ENCODE results near the gene OSTN. TPM values are rescaled to one million over a fixed set of nuclear protein-coding genes. Genes with fewer than 3 reads are reported as not detected.

OSTN gene
- total and polyA plus RNA-seq, 9 of the 15 experiments (the other 6 are each of a cell fraction or from before 2014, with no cell fraction given): not detected

DNA sequence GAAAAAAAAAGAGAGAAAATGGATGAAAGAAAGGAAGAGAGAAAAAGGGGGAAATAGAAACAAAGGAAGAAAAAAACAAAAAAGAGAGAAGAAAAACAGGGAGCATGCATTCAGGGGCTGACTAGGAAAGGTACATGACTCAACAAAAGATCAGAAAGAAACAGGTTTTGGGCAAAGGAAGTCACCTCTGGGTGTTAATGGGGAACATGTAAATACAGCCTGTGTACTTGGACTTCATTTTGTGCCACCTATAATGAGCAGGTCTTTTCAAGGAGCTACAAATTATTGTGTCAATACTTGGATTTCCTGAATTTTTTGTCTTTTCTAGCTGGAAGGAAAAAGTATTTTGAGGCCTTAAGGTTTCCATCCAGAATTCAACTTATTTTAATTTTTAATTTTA, 76.7 kb downstream of the OSTN start:
- H2AFZ ChIP-seq (ENCODE audit: low read depth, low read length): no peak overlapping the region
- H3K27ac ChIP-seq (ENCODE audit: extremely low read depth, low read depth, low read length): no peak overlapping the region
- BruUV-seq (replicated peaks): no TSS peak
- H3K4me2 ChIP-seq (ENCODE audit: insufficient read depth, low read length): no peak overlapping the region
- no peak for TF ChIP-seq ZKSCAN8 (CRISPR knock-in tag; IDR thresholded peaks at IDR 0.05)
- TF ChIP-seq ZNF77 (CRISPR knock-in tag; IDR thresholded peaks at IDR 0.05): no peak
- TF ChIP-seq HSF4 (CRISPR knock-in tag; IDR thresholded peaks at IDR 0.05; ENCODE audit: borderline replicate concordance): no peak
- no peak for TF ChIP-seq RHOXF2B (CRISPR knock-in tag; conservative IDR thresholded peaks at IDR 0.05)
- no peak for TF ChIP-seq ILF3 (IDR thresholded peaks at IDR 0.05; ENCODE audit: borderline replicate concordance)
- TF ChIP-seq, protein P1, sequence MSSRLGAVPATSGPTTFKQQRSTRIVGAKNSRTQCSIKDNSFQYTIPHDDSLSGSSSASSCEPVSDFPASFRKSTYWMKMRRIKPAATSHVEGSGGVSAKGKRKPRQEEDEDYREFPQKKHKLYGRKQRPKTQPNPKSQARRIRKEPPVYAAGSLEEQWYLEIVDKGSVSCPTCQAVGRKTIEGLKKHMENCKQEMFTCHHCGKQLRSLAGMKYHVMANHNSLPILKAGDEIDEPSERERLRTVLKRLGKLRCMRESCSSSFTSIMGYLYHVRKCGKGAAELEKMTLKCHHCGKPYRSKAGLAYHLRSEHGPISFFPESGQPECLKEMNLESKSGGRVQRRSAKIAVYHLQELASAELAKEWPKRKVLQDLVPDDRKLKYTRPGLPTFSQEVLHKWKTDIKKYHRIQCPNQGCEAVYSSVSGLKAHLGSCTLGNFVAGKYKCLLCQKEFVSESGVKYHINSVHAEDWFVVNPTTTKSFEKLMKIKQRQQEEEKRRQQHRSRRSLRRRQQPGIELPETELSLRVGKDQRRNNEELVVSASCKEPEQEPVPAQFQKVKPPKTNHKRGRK (tag; IDR thresholded peaks at IDR 0.05): peak; percentile 69; the same call in 1 of the 2 replicates
- TF ChIP-seq ARHGAP35 (IDR thresholded peaks at IDR 0.05; ENCODE audit: partially characterized antibody): no peak
- ATAC-seq: no peak
- H3K36me3 ChIP-seq (ENCODE audit: control insufficient read depth, insufficient read depth, low read length): no peaks in the 10 kb centered on the region
- no peaks in the 10 kb centered on the region for H3K9me3 ChIP-seq (replicated peaks; ENCODE audit: control insufficient read depth, insufficient read depth, low read depth, low read length)
- POLR2A ChIA-PET: interaction anchor here (0.6 kb wide), 1 partner anchor 15 kb away, joined by 3 read pairs; no protein-coding TSS in a partner anchor
- DNase-seq (ENCODE audit: extremely low read depth in 1 of 4, low spot score in 3 of 4): no peak
- intact Hi-C loops (cut with micrococcal nuclease) (no loop called here), in situ Hi-C loops (cut with MboI) (no loop called here)
- H3K9ac ChIP-seq (ENCODE audit: insufficient read depth in 1 of 2, low read depth in 2 of 2, low read length in 2 of 2): no peak overlapping the region
- no peak for FAIRE-seq
- CTCF ChIA-PET (ENCODE audit: low intra/inter-chr PET ratio): no interaction called here
- no peaks in the 10 kb centered on the region for H3K79me2 ChIP-seq (ENCODE audit: control insufficient read depth, insufficient read depth, low read length)
- H3K4me3 ChIP-seq: no peak overlapping the region
- H3K27me3 ChIP-seq (ENCODE audit: control insufficient read depth in 2 of 2, insufficient read depth in 2 of 2, low read length in 2 of 2): peaks cover 0 to 2% of the 10 kb centered on the region in 2 experiments; a peak in 1 of 5 replicates
- H3K4me1 ChIP-seq (replicated peaks in 1 of 2; ENCODE audit: control insufficient read depth in 2 of 2, insufficient read depth in 2 of 2, low read length in 2 of 2): no peaks in the 10 kb centered on the region
- H3K9me1 ChIP-seq (ENCODE audit: control insufficient read depth, insufficient read depth, low read length): no peaks in the 10 kb centered on the region
- H4K20me1 ChIP-seq (replicated peaks; ENCODE audit: control insufficient read depth, insufficient read depth, low read length): no peaks in the 10 kb centered on the region

Measured in K562 (cell line).